C1 segment of cervical spinal cord (tissue), 14 donors: ENCODE data around the gene LCN15.
"Not testable (repeated sequence)": the region's sequence is repeated elsewhere in the genome, so short reads cannot be mapped to it uniquely, and the experiment has no call there.

Source experiments
- DNase-seq, 14 donors: peaks; one replicate each; lab custom pipeline; 2025; lab: John Stamatoyannopoulos, UW

The LCN15 gene

GRCh38 chr9:136775191-136775590, 10.9 kb upstream of the LCN15 start:
- peak in 1 of 14 donors; percentile 46 for DNase-seq

- no peak for DNase-seq
Measured at GRCh38 chr9:136774416-136775045, 10.2 kb upstream of the LCN15 start.

GRCh38 chr9:136773386-136774044, 9.2 kb upstream of the LCN15 start:
- DNase-seq, result peak in 1 of 14 donors; percentile 52

GRCh38 chr9:136771907-136772415, 7.6 kb upstream of the LCN15 start:
- DNase-seq, result no peak

GRCh38 chr9:136769710-136770191, 5.4 kb upstream of the LCN15 start:
- DNase-seq, result peak in 4 of 14 donors; percentile 5 to 25 (median 9)

GRCh38 chr9:136766410-136767120, 2.2 kb upstream of the LCN15 start:
- peak in 7 of 14 donors; percentile 6 to 68 (median 25) for DNase-seq

GRCh38 chr9:136765745-136766409, 1.6 kb upstream of the LCN15 start:
- DNase-seq, result not testable (repeated sequence)

GRCh38 chr9:136765041-136765440, 723 bp upstream of the LCN15 start:
- DNase-seq, result no peak

GRCh38 chr9:136763649-136764035, 676 bp downstream of the LCN15 start:
- no peak for DNase-seq

GRCh38 chr9:136762915-136763648, 1.2 kb downstream of the LCN15 start:
- DNase-seq, result no peak

GRCh38 chr9:136762221-136762691, 2.1 kb downstream of the LCN15 start:
- no peak for DNase-seq

GRCh38 chr9:136761545-136761981, 2.8 kb downstream of the LCN15 start:
- DNase-seq, result no peak

- DNase-seq, result peak in 5 of 14 donors; percentile 4 to 69 (median 24)
Measured at GRCh38 chr9:136760834-136761544, 3.3 kb downstream of the LCN15 start.

- DNase-seq, result no peak
Measured at GRCh38 chr9:136760424-136760823, 3.9 kb downstream of the LCN15 start.

- DNase-seq, result no peak
Measured at GRCh38 chr9:136759436-136760325, 4.6 kb downstream of the LCN15 start.

- DNase-seq, result no peak
Measured at GRCh38 chr9:136759001-136759400, 5.3 kb downstream of the LCN15 start.

- DNase-seq, result no peak
Measured at GRCh38 chr9:136757751-136758140, 6.6 kb downstream of the LCN15 start.

GRCh38 chr9:136757328-136757727, 7.0 kb downstream of the LCN15 start:
- peak in 1 of 14 donors; percentile 74 for DNase-seq

- DNase-seq, result no peak
Measured at GRCh38 chr9:136756836-136757235, 7.5 kb downstream of the LCN15 start.
